ENCODE results near the gene RIOK1.

DNA sequence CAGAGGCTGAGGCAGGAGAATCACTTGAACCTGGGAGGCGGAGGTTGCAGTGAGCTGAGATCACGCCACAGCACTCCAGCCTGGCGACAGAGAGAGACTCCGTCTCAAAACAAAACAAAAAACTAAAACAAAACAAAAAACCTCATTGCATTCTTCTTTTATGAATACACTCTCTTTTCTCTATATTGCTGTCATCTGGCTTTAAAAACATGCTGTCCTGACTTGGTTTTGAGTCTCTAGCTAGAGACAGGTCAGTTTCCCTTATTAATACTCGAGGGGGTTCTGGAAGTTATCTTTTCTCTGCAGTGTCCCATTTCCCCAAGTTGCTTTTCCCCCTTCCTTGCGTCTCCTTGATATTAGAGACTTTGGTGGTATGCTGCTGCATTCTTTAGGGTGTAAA lies 50.9 kb downstream of the RIOK1 start:
- TF ChIP-seq, protein P1, sequence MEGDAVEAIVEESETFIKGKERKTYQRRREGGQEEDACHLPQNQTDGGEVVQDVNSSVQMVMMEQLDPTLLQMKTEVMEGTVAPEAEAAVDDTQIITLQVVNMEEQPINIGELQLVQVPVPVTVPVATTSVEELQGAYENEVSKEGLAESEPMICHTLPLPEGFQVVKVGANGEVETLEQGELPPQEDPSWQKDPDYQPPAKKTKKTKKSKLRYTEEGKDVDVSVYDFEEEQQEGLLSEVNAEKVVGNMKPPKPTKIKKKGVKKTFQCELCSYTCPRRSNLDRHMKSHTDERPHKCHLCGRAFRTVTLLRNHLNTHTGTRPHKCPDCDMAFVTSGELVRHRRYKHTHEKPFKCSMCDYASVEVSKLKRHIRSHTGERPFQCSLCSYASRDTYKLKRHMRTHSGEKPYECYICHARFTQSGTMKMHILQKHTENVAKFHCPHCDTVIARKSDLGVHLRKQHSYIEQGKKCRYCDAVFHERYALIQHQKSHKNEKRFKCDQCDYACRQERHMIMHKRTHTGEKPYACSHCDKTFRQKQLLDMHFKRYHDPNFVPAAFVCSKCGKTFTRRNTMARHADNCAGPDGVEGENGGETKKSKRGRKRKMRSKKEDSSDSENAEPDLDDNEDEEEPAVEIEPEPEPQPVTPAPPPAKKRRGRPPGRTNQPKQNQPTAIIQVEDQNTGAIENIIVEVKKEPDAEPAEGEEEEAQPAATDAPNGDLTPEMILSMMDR (conservative IDR thresholded peaks at IDR 0.05; ENCODE audit: low read depth, low read length) = no peak
- TF ChIP-seq EZH2 (IDR thresholded peaks at IDR 0.05; ENCODE audit: low read length, unreplicated experiment) = no peak
